HG03520 (cell line): ENCODE results near the gene DTYMK.
A peak's percentile ranks its signal among the peaks of the same experiment; 100 is the strongest.

ENCODE experiments used
- ATAC-seq: cut with Tn5 transposase; IDR thresholded peaks from one replicate; pipeline ENCODE4 v1.9.1; 2021; ENCODE audit warnings: mild to moderate bottlenecking, moderate library complexity; ENCODE audit not compliant: unreplicated experiment

Gene DTYMK

DNA sequence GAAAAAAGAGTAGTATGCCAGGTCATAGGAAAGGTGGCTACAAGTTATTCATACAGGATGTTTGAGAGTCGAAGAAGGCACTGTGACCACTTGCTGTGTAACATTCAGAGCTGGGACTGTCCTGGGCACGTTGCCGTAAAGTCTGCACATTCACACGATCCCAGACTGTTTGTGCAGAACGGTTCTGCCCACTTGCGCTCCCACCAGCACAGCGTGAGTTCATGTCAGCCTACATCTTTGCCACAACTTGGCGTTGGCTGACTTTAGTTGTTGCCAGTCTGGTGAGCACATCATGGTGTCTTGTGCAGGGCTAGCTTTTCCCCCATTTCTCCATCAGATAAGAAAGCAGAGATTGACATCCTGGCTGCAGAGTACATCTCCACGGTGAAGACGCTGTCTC lies 22.3 kb upstream of the DTYMK start:
- ATAC-seq, result no peak

- ATAC-seq, result no peak
Measured at GRCh38 chr2:241706537-241706936, 19.9 kb upstream of the DTYMK start.

DNA sequence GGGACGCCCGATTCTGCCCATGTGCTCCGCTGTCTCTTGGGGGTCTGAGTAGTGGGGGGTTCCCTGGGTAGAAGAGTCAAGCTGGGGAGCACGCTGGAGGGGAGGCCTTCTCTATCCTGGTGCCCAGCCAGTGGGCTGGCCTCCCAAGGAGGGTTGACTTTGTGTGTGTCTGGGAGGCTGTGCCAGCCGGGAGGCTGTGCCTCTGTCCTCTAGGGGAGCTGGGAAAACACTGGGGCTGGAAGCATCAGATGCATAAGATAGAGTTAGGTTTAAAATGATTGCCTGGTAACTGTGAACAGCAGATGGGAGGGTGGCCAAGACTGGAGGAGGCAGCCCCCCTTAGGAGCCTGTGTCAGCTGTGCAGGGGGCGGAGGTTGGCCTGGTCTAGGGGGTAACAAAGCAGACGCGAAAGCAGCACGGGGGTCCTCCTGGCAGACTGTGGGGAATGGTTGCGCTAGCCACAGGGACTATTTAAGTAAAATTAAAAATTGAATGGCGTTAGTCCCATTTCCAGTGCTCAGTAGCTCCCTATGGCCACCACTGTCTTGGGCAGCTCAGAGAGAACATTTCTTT lies 16.5 kb upstream of the DTYMK start:
- ATAC-seq, result no peak

DNA sequence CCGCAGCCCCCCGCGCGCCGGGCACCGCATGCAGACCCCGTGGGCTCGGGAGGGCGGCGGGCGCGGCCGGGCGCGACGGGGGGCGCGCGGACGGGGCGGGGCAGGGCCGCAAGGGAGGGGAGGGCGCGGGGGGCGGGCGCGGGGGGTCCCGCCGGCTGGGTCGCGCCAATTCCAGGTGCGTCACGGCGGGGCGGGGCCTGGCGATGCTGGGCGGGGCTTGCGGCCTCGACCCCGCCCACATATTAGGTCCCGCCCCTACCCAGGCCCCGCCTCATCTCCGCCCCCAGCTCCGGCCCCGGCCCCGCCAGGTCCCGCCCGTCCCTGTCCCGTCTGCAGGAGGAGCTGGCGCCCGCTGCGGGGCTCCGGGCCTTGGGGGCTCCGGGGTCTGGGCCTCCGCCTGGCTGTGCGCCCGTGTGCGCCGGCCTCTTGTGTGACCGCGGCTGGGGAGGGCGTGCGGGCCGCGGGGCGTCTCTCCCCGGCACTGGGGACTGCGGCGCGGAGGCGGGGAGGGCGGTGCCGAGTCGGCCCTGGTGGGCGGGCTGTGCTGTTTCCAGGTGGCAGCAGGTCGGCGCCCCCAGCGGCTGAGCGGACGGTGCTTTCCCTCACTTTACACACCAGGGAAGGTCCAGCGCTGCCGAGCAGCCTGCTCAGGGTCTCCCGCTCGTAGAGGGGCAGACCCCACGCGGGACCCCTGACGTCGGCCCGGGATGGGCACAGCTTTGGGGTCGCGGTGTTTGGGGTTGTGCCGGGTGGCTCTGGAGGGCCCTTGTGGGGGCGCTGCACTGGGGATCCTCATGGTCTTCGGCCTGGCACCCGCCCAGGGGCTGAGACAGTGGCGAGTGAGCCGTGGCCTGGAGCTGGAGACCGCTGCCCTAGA lies 15.8 kb upstream of the DTYMK start:
- peak; percentile 59 for ATAC-seq

- ATAC-seq, result peak; percentile 45
Measured at GRCh38 chr2:241701399-241702154, 15.0 kb upstream of the DTYMK start, which contains the start of gene ING5. Gene ING5, plus strand, starts transcription at chr2:241702039. Its CDS starts 27 bp downstream, at chr2:241702066.

- no peak for ATAC-seq
Measured at GRCh38 chr2:241701149-241701398, 14.5 kb upstream of the DTYMK start.

DNA sequence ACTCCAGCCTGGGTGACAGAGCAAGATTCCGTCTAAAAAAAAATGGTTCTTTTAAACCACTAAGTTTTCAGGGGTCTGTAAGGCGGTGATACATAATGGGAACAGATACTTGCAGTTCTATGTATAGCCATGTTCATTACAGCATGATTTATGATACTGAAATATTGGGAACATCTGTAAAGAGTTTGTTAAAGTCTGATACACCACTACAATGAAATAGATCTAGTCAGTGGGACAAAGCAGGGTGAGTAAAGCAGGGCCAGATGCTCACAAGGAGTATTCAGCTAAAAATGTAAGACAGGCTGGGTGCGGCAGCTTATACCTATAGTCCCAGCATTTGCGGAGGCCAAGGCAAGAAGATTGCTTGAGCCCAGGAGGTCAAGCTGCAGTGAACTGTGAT lies 9.0 kb upstream of the DTYMK start:
- ATAC-seq, result no peak

GRCh38 chr2:241692448-241692847 lies 5.8 kb upstream of the DTYMK start:
- no peak for ATAC-seq

- ATAC-seq, result no peak
Measured at GRCh38 chr2:241690202-241690717, 3.6 kb upstream of the DTYMK start.

- ATAC-seq, result no peak
Measured at GRCh38 chr2:241689306-241689705, 2.7 kb upstream of the DTYMK start.

GRCh38 chr2:241686324-241686649 lies 328 bp downstream of the DTYMK start:
- ATAC-seq, result no peak

- no peak for ATAC-seq
Measured at GRCh38 chr2:241680827-241681599, 5.6 kb downstream of the DTYMK start.

GRCh38 chr2:241680044-241680443 lies 6.6 kb downstream of the DTYMK start:
- ATAC-seq, result no peak

GRCh38 chr2:241678784-241679540 lies 7.7 kb downstream of the DTYMK start:
- ATAC-seq, result no peak

- ATAC-seq, result no peak
Measured at GRCh38 chr2:241678307-241678706, 8.3 kb downstream of the DTYMK start.

DNA sequence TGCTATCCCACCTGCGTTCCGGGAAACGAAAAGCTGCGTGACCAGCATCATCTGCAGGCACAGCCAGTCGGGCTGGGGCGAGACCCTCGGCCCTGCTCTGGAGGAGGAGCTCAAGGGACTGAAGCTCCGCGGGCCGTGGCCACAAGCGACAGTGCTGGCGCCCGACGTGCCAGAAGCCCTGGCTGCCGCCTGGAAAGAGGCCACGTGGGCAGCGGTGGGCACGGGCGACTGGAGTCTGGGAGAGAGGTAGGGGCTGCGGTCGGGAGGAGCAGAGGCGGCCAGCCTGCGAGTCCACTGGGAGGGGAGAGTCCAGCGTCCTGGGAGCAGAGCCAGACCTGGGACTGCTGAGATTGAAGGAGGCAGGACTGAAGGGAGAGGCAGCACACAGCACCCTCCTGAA lies 9.2 kb downstream of the DTYMK start:
- ATAC-seq, result no peak

- ATAC-seq, result no peak
Measured at GRCh38 chr2:241676665-241677064, 9.9 kb downstream of the DTYMK start.

DNA sequence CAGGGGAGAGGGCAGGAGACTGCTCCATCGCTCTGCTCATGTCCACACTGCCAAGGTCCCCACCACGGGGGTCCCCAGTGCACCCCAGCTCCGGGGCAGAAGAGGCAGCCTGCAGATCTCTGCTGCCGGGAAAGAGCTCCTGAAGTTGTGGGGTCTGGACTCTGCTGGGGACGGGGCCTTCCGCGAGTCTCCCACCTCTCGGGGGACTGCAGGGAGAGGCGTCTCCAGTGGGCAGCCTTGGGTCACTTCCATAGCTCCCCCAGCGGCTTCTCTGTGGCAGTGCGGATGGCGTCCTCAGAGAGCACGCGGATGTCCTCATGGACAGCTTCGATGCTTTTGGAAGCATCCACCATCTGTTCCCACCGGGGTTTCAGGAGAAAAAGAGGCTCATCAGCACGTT lies 10.7 kb downstream of the DTYMK start:
- ATAC-seq, result no peak

GRCh38 chr2:241673797-241674725 lies 12.6 kb downstream of the DTYMK start:
- ATAC-seq, result no peak
